Osteocyte (in vitro differentiated cells): Measurements from ENCODE around the gene SECISBP2L. TPM values are rescaled to one million over a fixed set of nuclear protein-coding genes. Genes with fewer than 3 reads are reported as not detected.
"Not testable (repeated sequence)": the region's sequence is repeated elsewhere in the genome, so short reads cannot be mapped to it uniquely, and the experiment has no call there.

Experiments
- DNase-seq: peaks from one replicate; pipeline ENCODE4 v3.0.0; 2021; ENCODE audit warnings: mixed read lengths; ENCODE audit not compliant: unreplicated experiment; ENCODE audit errors: extremely low spot score
- H3K27ac Mint-ChIP-seq: one replicate; pipeline ENCODE4 v1.8.0; 2021; ENCODE audit warnings: mild to moderate bottlenecking, mixed read lengths; ENCODE audit not compliant: unreplicated experiment
- H3K27me3 Mint-ChIP-seq: one replicate; pipeline ENCODE4 v1.8.0; 2021; ENCODE audit warnings: mixed read lengths; ENCODE audit not compliant: unreplicated experiment
- H3K36me3 Mint-ChIP-seq: one replicate; pipeline ENCODE4 v1.8.0; 2021; ENCODE audit warnings: mixed read lengths; ENCODE audit not compliant: unreplicated experiment
- H3K4me1 Mint-ChIP-seq: one replicate; pipeline ENCODE4 v1.8.0; 2021; ENCODE audit warnings: mixed read lengths; ENCODE audit not compliant: unreplicated experiment
- H3K4me3 Mint-ChIP-seq: one replicate; pipeline ENCODE4 v1.8.0; 2021; ENCODE audit warnings: mild to moderate bottlenecking, moderate library complexity, mixed read lengths; ENCODE audit not compliant: unreplicated experiment
- H3K9me3 Mint-ChIP-seq: one replicate; pipeline ENCODE4 v1.8.0; 2021; ENCODE audit warnings: mixed read lengths; ENCODE audit not compliant: unreplicated experiment
- total RNA-seq: library from RNA; stranded (reverse); gene quantifications from 2 replicates; pipeline ENCODE4 v1.2.1, GENCODE V29; 2021
- TF ChIP-seq, protein P1 (sequence below): fragments of 200-600 bp; sonication (generic); IDR thresholded peaks from 2 replicates; pipeline ENCODE4 v1.5.0; 2021; ENCODE audit warnings: antibody characterized with exemption, mild to moderate bottlenecking, moderate library complexity

SECISBP2L gene
- total RNA-seq, 1 donor from 2014 or later, result 47.7 TPM

DNA sequence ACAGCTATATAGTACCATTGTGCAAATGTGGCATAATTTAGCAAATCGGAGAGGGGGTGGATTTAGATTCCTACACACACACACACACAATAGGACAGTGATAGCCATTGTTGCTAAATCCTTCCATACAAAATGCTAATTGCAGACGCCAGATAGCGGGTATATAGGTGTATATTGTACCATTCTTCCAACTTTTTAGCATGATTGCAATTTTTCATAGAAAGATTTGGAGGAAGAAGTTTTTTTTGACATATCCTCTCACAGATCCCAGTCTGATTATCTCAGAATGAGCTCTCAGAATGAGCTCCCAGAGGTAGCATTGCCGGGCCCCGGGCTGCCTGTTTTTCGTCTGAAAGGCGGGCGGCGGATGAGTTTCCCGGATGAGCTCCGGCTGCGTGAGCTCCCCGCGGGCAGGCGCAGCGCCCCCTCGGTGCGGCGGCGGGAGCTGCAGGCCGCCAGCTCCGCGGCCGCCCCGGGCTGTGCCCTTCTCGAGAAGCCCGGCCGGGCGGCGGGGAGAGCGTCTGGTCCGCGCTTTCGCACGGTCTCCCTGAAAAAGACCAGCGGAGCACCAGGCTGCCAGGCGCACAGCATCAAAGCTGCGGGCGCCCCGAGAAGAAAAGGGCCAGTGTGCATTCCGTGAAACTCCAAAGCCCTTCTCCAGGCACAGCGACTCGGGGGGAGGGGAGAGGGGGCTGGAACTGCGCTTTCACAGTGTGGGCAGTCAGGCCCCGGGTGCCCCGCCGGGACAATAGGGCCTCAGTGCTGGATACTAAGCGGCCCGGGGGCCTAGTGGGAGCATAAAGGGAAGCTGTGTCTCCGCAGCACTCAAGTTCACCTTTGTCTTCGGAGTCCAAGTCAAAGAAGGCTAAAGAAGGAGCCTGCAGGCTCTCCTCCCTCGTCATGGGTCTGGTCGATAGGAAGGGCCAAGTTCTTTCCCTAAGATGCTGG is 70.5 kb downstream of the SECISBP2L start:
- H3K9me3 Mint-ChIP-seq, result no peaks in the 10 kb centered on the region
- no peaks in the 10 kb centered on the region for H3K36me3 Mint-ChIP-seq
- no peaks in the 10 kb centered on the region for H3K27me3 Mint-ChIP-seq
- TF ChIP-seq, protein P1, sequence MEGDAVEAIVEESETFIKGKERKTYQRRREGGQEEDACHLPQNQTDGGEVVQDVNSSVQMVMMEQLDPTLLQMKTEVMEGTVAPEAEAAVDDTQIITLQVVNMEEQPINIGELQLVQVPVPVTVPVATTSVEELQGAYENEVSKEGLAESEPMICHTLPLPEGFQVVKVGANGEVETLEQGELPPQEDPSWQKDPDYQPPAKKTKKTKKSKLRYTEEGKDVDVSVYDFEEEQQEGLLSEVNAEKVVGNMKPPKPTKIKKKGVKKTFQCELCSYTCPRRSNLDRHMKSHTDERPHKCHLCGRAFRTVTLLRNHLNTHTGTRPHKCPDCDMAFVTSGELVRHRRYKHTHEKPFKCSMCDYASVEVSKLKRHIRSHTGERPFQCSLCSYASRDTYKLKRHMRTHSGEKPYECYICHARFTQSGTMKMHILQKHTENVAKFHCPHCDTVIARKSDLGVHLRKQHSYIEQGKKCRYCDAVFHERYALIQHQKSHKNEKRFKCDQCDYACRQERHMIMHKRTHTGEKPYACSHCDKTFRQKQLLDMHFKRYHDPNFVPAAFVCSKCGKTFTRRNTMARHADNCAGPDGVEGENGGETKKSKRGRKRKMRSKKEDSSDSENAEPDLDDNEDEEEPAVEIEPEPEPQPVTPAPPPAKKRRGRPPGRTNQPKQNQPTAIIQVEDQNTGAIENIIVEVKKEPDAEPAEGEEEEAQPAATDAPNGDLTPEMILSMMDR, result peak; percentile 97
- peak overlapping the region; percentile 70 for H3K4me3 Mint-ChIP-seq
- H3K27ac Mint-ChIP-seq, result peak overlapping the region; percentile 73
- H3K4me1 Mint-ChIP-seq, result peaks cover 12% of the 10 kb centered on the region
- DNase-seq, result peak; percentile 95

DNA sequence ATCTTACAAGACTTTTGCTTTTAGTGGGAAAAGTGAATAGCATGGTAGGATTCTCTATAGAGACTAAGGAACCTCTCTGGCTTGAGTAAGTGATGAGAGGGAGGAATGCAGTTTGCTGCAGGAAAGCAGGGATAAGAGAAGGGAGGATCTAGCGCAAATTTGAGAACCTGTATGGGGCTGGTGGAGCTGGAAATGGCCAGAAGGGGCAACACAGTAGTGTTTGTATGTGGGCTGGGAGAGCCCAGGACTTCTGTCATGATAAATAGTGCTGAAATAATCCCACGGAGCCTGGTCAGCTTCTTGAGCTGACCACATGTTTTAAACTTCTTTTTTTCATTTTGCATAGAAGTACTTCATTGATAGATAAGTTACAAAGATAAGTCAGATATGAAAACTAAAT is 71.4 kb downstream of the SECISBP2L start:
- Mint-ChIP-seq H3K27me3 (no peaks in the 10 kb centered on the region), H3K4me1 (peaks cover 12% of the 10 kb centered on the region), H3K36me3 (no peaks in the 10 kb centered on the region), H3K27ac (no peak overlapping the region), H3K9me3 (no peaks in the 10 kb centered on the region), H3K4me3 (peak overlapping the region; percentile 70)
- TF ChIP-seq, protein P1, result no peak
- DNase-seq, result no peak

DNA sequence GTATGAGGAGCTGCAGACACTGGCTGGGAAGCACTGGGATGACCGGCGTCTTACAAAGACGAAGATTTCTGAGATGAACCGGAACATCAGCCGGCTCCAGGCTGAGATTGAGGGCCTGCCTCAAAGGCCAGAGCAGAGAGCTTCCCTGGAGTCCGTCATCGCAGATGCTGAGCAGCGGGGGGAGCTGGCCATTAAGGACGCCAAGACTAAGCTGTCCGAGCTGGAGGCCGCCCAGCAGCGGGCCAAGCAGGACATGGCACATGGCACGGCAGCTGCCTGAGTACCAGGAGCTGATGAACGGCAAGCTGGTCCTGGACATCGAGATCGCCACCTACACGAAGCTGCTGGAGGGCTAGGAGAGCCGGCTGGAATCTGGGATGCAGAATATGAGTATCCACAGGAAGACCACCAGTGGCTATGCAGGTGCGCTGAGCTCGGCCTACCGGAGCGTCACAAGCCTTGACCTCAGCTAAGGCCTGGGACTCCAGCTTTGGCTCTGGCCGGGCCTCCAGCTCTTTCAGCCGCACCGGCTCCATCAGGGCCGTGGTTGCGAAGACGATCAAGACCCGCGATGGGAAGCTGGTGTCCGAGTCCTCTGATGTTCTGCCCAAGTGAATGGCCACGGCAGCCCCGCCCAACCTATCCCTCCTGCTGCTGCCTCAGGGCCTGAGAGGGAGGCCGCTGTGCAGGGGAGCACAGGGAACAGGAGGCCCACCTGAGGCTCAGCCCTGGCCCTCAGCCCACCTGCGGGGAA is 73.3 kb downstream of the SECISBP2L start:
- H3K4me3 Mint-ChIP-seq, result no peak overlapping the region
- H3K9me3 Mint-ChIP-seq, result no peaks in the 10 kb centered on the region

DNA sequence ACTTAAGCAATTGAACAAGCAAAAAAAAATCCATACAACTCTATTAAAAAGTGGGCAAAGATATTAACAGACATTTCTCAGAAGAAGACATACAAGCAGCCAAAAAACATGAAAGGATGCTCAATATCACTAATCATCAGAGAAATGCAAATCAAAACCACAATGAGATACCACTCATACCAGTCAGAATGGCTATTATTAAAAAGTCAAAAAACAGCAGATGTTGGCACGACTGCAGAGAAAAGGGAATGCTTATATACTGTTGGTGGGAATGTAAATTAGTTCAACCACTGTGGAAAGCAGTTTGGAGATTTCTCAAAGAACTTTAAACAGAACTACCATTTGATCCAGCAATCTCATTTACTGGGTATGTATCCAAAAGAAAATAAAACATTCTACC is 75.3 kb downstream of the SECISBP2L start:
- DNase-seq, H3K9me3 Mint-ChIP-seq, H3K36me3 Mint-ChIP-seq, H3K27ac Mint-ChIP-seq, H3K27me3 Mint-ChIP-seq, H3K4me3 Mint-ChIP-seq: not testable (repeated sequence)
- H3K4me1 Mint-ChIP-seq, result peaks cover 19% of the 10 kb centered on the region

More for the DNA sequence above, 73.3 kb downstream of the SECISBP2L start:
- no peaks in the 10 kb centered on the region for H3K36me3 Mint-ChIP-seq
- no peak for DNase-seq
- peaks cover 12% of the 10 kb centered on the region for H3K4me1 Mint-ChIP-seq
- H3K27ac Mint-ChIP-seq, result no peak overlapping the region
- H3K27me3 Mint-ChIP-seq, result no peaks in the 10 kb centered on the region
- TF ChIP-seq, protein P1, result no peak

DNA sequence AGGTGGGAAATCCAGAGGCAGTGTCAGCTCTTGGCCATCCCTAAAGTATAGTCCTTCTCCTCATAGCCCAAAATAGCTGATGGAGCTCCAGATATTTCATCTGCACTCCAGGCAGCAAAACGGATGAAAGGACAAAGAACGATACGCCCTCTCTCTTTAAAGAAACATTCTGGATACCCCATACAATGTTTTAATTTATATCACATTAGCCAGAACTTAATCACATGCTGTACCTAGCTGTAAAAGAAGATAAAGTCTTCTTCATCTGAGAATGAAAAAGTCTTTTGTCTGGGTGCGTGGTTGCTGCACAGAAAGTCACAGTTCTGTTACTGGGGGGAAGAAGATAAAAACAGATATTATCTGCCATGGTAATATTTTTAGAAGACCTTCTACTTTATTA is 78.2 kb downstream of the SECISBP2L start:
- Mint-ChIP-seq H3K4me3 (no peak overlapping the region), H3K27me3 (no peaks in the 10 kb centered on the region), H3K9me3 (no peaks in the 10 kb centered on the region), H3K27ac (no peak overlapping the region), H3K4me1 (peaks cover 16% of the 10 kb centered on the region), H3K36me3 (no peaks in the 10 kb centered on the region)
- no peak for DNase-seq
- TF ChIP-seq, protein P1, result no peak
